B cell (primary cell): ENCODE measurements around the gene HRC. TPM values are rescaled to one million over a fixed set of nuclear protein-coding genes. Genes with fewer than 3 reads are reported as not detected.

Source experiments
- ATAC-seq: fragments of 200-7000 bp; cut with Tn5 transposase; one replicate; pipeline ENCODE4 v1.10.0; 2021; ENCODE audit warnings: low read depth, mild to moderate bottlenecking, moderate number of reproducible peaks, moderate library complexity
- CTCF ChIA-PET: fragments of 350-600 bp; sonication (Branson Sonifier 250); formaldehyde crosslinking; loops from one replicate; lab custom pipeline; 2021; ENCODE audit warnings: antibody characterized with exemption, inconsistent platforms; lab: Charles Lee
- POLR2A ChIA-PET: fragments of 350-600 bp; sonication (Branson Sonifier 250); formaldehyde crosslinking; loops from one replicate; lab custom pipeline; 2021; ENCODE audit warnings: antibody characterized with exemption; lab: Charles Lee
- DNase-seq: peaks from one replicate; pipeline ENCODE4 v3.0.0; 2013
- H2AFZ ChIP-seq: 2 replicates; pipeline ENCODE4 v1.6.1; 2012; ENCODE audit warnings: mild to moderate bottlenecking, low read depth, low read length; ENCODE audit not compliant: insufficient read depth, poor library complexity, severe bottlenecking
- H3K27ac ChIP-seq, 2 donors: 1 replicate in 1 of 2; 2 replicates in 1 of 2; pipeline ENCODE4 v1.5.1; 2012 to 2013; ENCODE audit warnings: low read length in 2 of 2, mild to moderate bottlenecking in 2 of 2, moderate library complexity in 1 of 2
- H3K27me3 ChIP-seq, 4 experiments: fragments of 200-600 bp in 1 of 4; sonication (generic) in 1 of 4; replicated peaks in 1 of 4; 1 replicate in 2 of 4; 2 replicates in 2 of 4; pipeline versions ENCODE4 v1.6.1 to v1.7.0; 2013 to 2016; ENCODE audit warnings: low read length in 3 of 4, mild to moderate bottlenecking in 2 of 4, mixed read lengths in 1 of 4, moderate library complexity in 1 of 4; ENCODE audit not compliant: insufficient read depth in 4 of 4, control insufficient read depth in 3 of 4; ENCODE audit errors: control extremely low read depth in 1 of 4
- H3K36me3 ChIP-seq, 2 experiments: replicated peaks in 1 of 2; 1 replicate in 1 of 2; 2 replicates in 1 of 2; pipeline versions ENCODE4 v1.6.1 to v1.7.1; 2013; ENCODE audit warnings: low read length in 1 of 2; ENCODE audit not compliant: insufficient read depth in 2 of 2, control insufficient read depth in 1 of 2; ENCODE audit errors: control extremely low read depth in 1 of 2, extremely low read depth in 1 of 2
- H3K4me1 ChIP-seq, 2 donors: fragments of 200-600 bp in 1 of 2; sonication (generic) in 1 of 2; 1 replicate in 1 of 2; 2 replicates in 1 of 2; pipeline versions ENCODE4 v1.5.1 to v1.6.1; 2013 to 2017; ENCODE audit warnings: low read length in 2 of 2; ENCODE audit not compliant: control insufficient read depth in 2 of 2, insufficient read depth in 2 of 2
- H3K4me2 ChIP-seq: replicated peaks from 2 replicates; pipeline ENCODE3; 2012; ENCODE audit warnings: mild to moderate bottlenecking, low read depth, low read length; ENCODE audit not compliant: poor library complexity, severe bottlenecking
- H3K4me3 ChIP-seq, 5 experiments: fragments of 200-600 bp in 1 of 5; sonication (generic) in 1 of 5; 1 replicate in 3 of 5; 2 replicates in 2 of 5; pipeline versions ENCODE4 v1.5.1 to v1.7.0; 2011 to 2016; ENCODE audit warnings: low read length in 4 of 5, mild to moderate bottlenecking in 4 of 5, low read depth in 2 of 5, control low read depth in 1 of 5, moderate library complexity in 1 of 5; ENCODE audit not compliant: insufficient read depth in 1 of 5; ENCODE audit errors: control extremely low read depth in 1 of 5, extremely low read depth in 1 of 5
- H3K79me2 ChIP-seq: fragments of 200-600 bp; sonication (generic); one replicate; pipeline ENCODE4 v1.6.0; 2016; ENCODE audit warnings: low read length; ENCODE audit not compliant: control insufficient read depth, insufficient read depth
- H3K9ac ChIP-seq: fragments of 200-600 bp; sonication (generic); 2 replicates; pipeline ENCODE4 v1.6.1; 2017; ENCODE audit warnings: mild to moderate bottlenecking, low read length, moderate library complexity
- H3K9me3 ChIP-seq, 3 donors: one replicate each; pipeline versions ENCODE4 v1.6.1 to v1.7.1; 2013; ENCODE audit warnings: low read length in 2 of 3; ENCODE audit not compliant: control insufficient read depth in 2 of 3, insufficient read depth in 1 of 3; ENCODE audit errors: control extremely low read depth in 1 of 3
- H4K20me1 ChIP-seq: 2 replicates; pipeline ENCODE4 v1.6.0; 2012; ENCODE audit warnings: mild to moderate bottlenecking, low read length; ENCODE audit not compliant: insufficient read depth, control insufficient read depth, poor library complexity, severe bottlenecking
- H3K27ac Mint-ChIP-seq: one replicate; pipeline ENCODE4 v1.8.0; 2021; ENCODE audit warnings: mixed read lengths
- H3K27me3 Mint-ChIP-seq: one replicate; pipeline ENCODE4 v1.8.0; 2021; ENCODE audit warnings: mixed read lengths
- H3K4me1 Mint-ChIP-seq: one replicate; pipeline ENCODE4 v1.8.0; 2021; ENCODE audit warnings: mixed read lengths
- H3K4me3 Mint-ChIP-seq: one replicate; pipeline ENCODE4 v1.8.0; 2021; ENCODE audit warnings: mixed read lengths
- H3K9me3 Mint-ChIP-seq: one replicate; pipeline ENCODE4 v1.8.0; 2022; ENCODE audit warnings: mixed read lengths; ENCODE audit not compliant: insufficient read depth
- EZH2 ChIP-seq: IDR thresholded peaks from 2 replicates; pipeline ENCODE4 v1.6.1; 2012; ENCODE audit warnings: borderline replicate concordance, low read depth, mild to moderate bottlenecking, moderate library complexity, low read length; ENCODE audit not compliant: insufficient read depth, poor library complexity, severe bottlenecking
- WGBS: methylation state at CpG from one replicate; pipeline ENCODE4 v1.1.5; 2013; ENCODE audit warnings: missing lambda C conversion rate; ENCODE audit not compliant: insufficient coverage; 5-methylcytosine and 5-hydroxymethylcytosine counted together
- intact Hi-C: fragments of 100-400 bp; cut with micrococcal nuclease; formaldehyde crosslinking; loops from one replicate; pipeline ENCODE4 v1.10.0; 2022
- polyA plus RNA-seq: library from polyadenylated mRNA; depleted of rRNA; stranded (reverse); fragments of >200 nt; gene quantifications from 2 replicates; pipeline ENCODE4 v1.2.3, GENCODE V29; 2012
- total RNA-seq, 2 donors: library from RNA; stranded (reverse); fragments of 120-200 nt in 1 of 2; gene quantifications; 1 replicate in 1 of 2; 2 replicates in 1 of 2; pipeline versions ENCODE4 v1.2.3 to v1.2.4, GENCODE V29; 2013 to 2022
- TF ChIP-seq, protein P1 (sequence below): fragments of 200-600 bp; IDR thresholded peaks from one replicate; pipeline ENCODE4 v1.8.0; 2022; ENCODE audit warnings: antibody characterized with exemption, mild to moderate bottlenecking

HRC gene
- total and polyA plus RNA-seq, 2 donors (not counting 1 experiment from before 2014, with no cell fraction given) = not detected

DNA sequence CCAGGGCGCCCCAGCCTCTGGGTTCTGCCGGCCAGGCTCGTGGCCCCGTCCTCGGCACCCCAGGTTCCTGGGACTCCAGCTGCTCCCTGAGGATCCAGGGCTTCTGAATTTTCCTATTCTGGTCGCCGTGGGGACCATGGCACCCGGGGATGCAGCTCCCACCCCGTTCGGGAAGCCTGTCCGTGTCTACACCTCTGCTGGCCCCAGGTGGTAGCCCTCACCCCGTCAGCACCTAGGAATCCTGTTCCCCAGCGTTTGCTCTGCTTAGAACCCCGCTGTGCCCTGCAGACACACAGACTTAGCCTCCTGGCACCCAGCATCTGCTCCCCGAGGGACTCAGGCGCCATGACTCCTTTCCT lies 34.9 kb downstream of the HRC start:
- H3K4me1 ChIP-seq = peaks cover 19 to 23% of the 10 kb centered on the region in 2 donors
- Mint-ChIP-seq H3K27me3 (peaks cover 6% of the 10 kb centered on the region), H3K4me1 (peaks cover 33% of the 10 kb centered on the region), H3K9me3 (no peaks in the 10 kb centered on the region), H3K27ac (no peak overlapping the region), H3K4me3 (peak overlapping the region; percentile 78)
- H3K9ac ChIP-seq = peak overlapping the region; percentile 85
- CTCF ChIA-PET = interaction anchor here (0.6 to 2.2 kb wide), 4 partner anchors 14 to 27 kb away, joined by 4 to 7 read pairs (median 4); no protein-coding TSS in a partner anchor
- H3K9me3 ChIP-seq = no peaks in the 10 kb centered on the region
- no peak overlapping the region for H3K27ac ChIP-seq
- H3K36me3 ChIP-seq = no peaks in the 10 kb centered on the region
- TF ChIP-seq EZH2 = no peak
- TF ChIP-seq, protein P1, sequence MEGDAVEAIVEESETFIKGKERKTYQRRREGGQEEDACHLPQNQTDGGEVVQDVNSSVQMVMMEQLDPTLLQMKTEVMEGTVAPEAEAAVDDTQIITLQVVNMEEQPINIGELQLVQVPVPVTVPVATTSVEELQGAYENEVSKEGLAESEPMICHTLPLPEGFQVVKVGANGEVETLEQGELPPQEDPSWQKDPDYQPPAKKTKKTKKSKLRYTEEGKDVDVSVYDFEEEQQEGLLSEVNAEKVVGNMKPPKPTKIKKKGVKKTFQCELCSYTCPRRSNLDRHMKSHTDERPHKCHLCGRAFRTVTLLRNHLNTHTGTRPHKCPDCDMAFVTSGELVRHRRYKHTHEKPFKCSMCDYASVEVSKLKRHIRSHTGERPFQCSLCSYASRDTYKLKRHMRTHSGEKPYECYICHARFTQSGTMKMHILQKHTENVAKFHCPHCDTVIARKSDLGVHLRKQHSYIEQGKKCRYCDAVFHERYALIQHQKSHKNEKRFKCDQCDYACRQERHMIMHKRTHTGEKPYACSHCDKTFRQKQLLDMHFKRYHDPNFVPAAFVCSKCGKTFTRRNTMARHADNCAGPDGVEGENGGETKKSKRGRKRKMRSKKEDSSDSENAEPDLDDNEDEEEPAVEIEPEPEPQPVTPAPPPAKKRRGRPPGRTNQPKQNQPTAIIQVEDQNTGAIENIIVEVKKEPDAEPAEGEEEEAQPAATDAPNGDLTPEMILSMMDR = no peak
- H3K4me2 ChIP-seq = peak overlapping the region; percentile 91
- H3K4me3 ChIP-seq = peak overlapping the region in 2 of 5 experiments; percentile 58 to 66
- intact Hi-C loops = no loop called here
- no peak for ATAC-seq
- POLR2A ChIA-PET = interaction anchor here (1.5 kb wide), 1 partner anchor 8 kb away, joined by 9 read pairs; no protein-coding TSS in a partner anchor
- no peak for DNase-seq
- H3K27me3 ChIP-seq = peaks cover 0 to 11% (median 2%) of the 10 kb centered on the region in 4 experiments
- no peaks in the 10 kb centered on the region for H3K79me2 ChIP-seq
- 26% methylated on average over 16 of the region's 16 CpGs for WGBS
- H2AFZ ChIP-seq = peak overlapping the region; percentile 88
- H4K20me1 ChIP-seq = no peaks in the 10 kb centered on the region
